ENCODE measurements around the gene TMEM271.

The TMEM271 gene, protein sequence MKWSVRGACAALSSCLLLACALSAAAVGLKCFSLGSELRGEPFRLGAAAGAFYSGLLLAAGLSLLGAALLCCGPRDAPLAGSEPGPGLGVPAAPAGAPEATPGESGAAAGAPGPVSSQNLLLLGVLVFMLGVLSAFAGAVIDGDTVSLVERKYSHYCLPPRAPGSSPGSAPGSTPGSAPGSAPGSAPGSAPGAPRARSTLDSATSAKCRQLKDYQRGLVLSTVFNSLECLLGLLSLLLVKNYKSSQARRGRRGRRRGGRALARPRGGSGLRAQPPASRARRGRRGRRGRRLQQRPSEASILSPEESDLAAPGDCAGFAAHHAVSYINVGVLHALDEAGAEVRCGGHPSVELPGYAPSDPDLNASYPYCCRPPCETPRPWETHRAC

DNA sequence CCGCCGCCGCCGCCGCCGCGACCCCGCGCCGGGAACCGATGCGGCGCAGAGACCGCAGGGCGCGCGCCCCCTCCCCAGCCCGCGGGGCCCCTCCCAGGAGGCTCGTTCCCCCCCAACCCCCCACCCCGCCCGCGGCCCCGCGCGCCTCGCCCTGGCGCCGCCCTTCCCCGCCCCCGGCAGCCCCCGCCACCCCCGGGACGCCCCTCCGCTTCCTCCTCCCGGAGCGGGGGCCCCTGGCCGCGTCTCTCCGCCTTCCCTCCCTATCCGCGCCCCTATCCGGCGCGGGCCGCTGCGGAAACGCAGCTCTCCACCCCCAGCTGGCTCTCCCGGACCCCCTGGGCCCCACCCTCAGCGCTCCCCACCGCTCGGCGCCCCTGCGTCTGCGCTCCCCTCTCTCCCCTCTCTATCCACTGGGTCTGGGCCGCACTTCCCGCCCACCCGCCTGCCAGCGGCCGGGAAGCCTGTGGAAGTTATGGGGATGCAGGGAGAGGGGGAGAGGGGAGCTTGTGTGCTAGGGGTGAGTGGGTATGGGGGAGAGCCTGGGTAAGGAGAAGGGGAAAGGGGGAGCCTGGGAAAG, at the start of gene TMEM271:
TMEM271 (minus strand) TSS at position 51 of the 577 bp plus-strand sequence. CDS start 233 bp downstream, outside the sequence.
- no peak for DNase-seq

DNA sequence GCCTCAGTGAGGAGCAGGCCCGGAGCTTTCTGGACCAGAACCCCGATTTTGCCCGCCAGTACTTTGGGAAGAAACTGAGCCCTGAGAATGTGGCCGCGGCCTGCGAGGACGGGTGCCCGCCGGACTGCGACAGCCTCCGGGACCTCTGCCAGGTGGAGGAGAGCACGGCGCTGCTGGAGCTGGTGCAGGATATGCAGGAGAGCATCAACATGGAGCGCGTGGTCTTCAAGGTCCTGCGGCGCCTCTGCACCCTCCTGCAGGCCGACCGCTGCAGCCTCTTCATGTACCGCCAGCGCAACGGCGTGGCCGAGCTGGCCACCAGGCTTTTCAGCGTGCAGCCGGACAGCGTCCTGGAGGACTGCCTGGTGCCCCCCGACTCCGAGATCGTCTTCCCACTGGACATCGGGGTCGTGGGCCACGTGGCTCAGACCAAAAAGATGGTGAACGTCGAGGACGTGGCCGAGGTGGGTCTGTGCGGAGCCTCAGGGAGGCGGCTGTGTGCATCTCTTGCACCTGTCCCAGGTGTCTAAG, 49.6 kb upstream of the TMEM271 start:
- DNase-seq: no peak

DNA sequence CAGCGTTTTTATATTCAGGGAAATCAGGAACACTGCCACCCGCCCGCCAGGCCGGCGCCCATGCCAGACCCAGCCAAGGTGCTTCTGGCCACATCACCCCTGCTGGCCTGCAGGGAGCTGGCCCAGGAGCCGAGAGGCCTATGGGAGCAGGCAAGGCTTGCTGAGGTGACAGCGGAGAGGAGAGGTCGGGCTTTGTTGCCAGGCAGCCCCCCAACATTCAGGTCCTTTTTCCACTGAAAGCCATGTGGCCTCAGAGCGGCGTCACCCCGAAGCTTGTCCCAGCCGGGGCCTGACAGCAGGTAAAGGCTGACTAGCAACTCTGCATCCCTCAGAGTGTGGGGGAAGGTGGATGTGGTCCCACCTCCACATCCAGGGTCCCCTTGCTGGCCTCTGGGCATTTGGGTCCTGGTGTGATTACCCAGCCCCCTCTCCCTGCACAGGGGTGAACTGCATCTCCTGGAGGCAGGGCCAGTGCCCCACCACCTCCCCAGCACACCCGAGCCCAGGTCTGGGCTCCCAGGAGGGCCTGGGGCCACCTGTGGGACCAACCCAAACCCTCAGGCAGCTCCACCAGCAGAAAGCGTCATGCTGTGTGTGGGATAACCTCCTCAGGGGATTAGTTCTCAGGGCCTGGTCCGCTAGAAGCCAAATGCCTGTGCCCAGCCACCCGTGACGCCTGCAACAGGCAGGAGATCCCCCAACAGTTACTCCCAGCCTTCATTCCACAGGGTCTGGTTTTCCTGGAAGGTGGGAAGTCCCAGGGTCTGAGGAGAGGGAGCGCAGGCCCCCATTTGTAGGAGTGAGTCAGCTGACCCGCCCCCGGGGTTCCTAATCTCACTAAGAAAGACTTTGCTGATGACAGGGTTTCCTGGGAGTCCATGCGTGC, 48.9 kb upstream of the TMEM271 start, which contains the start of gene PDE6B:
PDE6B (plus strand) TSS at position 869 of the 886 bp plus-strand sequence. CDS start 54 bp downstream, outside the sequence.
- no peak for DNase-seq

DNA sequence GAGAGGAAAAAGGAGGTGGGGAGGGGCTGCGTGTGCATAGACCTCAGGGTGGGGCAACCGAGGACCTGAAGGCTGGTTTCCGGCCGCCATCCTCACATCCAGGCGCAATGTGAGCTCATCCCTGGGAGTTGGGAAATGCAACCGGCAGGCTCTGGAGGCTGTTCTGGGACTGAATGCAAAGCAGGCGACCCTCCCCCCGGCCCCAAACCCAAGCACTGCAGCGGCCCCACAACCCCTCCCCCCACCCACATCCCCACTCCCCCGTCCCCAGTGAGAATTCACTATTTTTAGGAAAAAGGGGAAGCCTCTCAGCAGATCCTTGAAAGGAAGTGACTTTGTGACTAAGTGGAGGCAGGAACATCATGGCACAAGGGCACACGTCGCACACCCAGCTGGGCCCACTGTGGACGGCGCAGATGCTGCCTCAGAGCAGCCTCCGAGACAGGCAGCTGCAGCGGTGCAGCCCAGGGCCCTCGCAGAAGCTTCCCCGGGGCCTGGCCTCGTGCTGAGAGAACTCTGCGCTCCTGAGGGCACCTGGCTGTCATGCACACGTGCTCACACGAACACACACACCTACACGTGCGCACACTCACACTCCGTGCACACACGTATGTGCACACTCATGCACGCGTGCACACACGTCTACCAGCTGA, 47.9 kb upstream of the TMEM271 start:
- DNase-seq: no peak

DNA sequence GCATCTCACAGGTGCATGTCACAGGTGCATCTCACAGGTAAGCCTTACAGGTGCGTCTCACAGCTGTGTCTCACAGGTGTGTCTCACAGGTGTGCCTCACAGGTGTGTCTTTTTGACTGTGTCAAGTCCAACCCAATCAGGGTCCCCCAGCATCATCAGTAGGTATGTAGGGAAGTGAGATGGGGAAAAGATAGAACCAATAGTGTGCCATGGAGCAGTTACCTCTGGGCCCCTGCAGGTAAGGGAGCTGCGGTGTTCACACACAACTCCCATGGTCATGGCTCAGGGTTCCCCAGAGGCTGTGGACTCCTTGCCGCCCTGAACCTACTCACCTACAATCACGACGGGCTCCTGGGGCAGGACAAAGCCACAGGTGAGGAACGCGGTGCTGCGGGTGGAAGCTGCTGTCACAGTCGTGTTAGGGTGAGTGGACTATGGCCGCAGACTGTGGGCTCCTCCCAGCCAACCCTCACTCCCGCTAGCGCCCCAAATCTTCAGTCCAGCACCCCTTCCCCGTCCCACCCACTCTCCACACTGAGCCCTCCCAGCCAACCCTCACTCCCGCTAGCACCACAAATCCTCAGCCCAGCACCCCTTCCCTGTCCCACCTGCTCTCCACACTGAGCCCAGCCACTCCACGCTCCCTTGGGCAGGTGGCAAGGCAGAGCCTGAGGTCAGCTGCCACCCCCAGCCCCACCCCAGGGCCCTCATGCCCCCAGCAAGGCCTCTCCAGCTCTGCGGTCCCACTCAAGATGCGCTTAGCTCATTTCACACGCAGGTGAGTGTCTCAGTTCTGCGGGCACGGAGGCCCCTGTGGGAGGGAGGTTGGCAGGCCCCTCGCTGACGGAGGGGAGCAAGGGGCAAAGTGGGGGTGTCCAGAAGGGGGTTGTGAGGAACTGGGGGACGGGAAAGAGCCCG, 47.2 kb upstream of the TMEM271 start:
- no peak for DNase-seq

DNA sequence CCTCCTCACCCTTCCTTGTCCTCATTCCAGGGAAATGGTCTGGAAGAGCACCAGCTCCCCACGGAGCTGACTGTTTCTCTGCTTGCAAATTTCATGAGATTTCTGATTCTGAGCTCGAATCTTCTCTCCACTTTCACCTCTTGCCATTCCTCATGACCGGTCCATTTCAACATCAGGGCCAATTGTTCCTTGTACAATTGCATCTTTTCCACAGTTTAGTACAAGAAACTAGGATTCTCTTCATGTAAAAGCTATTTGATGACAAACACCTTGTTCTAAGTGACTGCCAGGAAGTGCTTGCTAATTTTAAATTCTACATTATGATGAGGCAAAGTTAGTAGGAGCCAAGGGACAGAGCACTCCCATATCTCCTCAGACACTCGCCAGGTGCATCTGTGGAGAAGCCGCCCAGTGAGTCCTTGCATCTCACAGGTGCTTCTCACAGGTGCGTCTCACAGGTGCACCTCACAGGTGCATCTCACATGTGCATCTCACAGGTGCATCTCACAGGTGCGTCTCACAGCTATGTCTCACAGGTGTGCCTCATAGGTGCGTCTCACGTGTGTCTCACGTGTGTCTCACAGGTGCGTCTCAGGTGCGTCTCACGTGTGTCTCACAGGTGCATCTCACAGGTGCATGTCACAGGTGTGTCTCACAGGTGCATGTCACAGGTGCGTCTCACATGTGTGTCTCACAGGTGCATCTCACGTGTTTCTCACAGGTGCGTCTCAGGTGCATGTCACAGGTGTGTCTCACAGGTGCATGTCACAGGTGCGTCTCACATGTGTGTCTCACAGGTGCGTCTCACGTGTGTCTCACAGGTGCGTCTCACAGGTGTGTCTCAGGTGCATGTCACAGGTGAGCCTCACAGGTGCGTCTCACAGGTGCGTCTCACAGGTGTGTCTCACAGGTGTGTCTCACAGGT, 46.2 kb upstream of the TMEM271 start:
- no peak for DNase-seq

DNA sequence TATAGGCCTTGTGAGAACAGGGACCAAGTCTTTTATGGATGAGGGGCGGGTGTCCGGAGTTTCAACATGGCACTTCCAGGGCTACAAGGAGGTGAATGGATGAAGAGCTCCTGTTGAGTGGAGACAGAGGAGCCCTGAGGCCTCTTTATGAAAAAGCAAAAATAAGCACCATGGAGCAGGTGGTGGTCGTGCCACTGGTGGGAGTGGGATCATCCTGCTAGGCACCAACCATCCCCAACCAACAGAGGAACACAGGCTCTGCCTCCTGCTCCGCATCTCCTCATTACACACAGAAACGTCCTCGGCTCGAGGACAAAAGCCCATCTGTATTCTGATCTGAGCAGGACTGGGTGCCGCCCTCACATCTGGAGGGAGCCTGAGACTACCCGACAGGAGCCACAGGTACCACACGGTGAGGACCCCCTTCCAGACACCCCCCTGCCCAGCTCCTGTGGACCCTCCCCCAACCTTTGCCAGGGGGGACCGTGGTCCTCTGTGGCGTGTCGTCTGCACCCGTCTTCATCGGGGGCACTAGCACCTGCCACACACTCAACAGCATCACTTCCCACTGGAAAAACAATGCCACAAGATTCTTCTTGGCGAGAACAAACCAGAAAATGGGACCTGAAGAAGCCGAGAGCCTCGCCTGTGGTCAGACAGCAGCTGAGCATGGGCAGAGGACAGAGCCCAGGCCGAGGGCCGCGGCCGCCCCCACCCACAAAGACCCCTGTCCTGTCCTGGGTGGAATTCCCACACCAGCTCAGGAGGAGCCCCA, 45.4 kb upstream of the TMEM271 start:
- no peak for DNase-seq

DNA sequence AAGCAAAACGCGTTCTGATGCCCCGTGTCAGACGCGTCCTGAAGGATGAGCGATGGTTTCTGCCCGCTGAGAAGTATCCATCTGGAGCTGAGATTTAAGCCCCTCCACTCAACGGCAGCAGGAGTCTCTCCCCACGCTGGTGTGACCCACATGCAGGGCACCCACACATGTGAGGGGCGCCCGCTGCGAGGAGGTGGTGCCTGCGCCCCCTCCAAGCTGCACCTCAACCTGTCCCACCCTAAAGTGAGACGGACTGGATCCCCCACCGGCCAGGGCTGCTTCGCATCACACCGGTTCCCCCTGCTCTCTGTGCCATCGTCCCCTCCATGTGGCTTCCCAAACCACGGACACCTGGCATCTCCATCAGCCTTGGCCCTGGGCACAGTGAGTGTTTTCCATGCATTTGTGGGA, 44.8 kb upstream of the TMEM271 start:
- no peak for DNase-seq

DNA sequence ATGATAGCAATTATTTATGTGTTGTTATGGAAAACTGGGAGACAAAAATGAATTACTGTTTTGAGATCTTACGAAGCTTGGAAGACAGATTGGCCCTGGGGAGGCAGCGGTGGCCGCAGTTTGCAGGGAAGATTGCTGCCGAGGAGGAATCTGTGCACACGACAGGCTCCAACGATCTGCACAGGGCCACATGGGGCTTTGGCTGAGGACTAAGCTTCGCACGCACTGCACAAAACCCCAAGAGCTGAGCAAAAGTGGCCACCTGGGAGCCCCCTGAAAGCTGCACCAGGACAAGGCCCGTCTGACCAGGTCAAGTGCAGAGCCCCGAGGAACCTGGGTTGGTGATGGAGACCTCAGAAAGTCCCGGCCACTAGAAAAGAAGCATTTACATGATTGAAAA, 44.1 kb upstream of the TMEM271 start:
- DNase-seq: no peak

DNA sequence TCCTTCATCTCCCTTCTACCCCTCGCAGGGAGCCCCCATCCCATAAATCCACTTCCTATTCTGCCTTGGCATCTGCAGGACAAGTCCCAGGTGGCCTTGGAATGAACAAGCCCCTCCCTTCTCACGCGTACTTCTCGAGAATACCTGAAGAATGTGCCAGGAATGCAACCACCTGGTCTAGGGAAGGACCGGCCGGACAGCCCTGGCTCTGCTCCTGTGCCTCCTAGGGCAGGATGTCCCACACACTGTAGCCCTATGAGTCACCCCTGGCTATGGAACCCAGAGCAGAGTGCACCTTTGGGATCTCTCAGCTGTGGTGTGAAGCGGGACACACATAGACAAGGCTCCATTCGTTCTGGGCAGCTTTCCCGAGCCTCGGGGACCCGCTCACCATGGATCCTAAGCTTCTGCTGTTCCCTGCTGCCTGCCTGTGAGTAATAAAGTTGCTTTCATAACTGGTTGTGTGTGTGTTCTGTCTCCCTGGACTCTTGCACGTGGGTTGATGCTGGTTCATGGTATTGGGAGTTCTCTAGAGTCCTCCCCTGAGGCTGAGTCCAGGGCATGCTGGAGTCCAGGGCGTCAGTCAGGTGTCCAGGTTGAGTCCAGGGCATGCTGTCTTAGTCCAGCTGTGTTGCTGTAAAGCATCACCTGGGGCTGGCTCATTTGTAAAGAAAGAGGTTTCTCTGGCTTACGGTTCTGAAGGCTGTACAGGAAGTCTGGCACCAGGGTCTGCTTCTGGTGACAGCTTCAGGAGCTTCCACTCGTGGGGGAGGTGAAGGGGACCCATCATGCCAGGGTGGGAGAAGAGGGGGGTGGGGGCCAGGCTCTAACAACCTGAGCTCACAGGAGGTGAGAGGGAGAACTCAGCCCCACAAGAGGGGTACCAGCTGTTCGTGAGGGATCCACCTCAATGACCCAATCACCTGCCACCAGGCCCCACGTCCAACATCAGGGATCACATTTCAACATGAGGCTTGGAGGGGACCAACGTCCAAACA, 41.8 kb upstream of the TMEM271 start:
- no peak for DNase-seq

DNA sequence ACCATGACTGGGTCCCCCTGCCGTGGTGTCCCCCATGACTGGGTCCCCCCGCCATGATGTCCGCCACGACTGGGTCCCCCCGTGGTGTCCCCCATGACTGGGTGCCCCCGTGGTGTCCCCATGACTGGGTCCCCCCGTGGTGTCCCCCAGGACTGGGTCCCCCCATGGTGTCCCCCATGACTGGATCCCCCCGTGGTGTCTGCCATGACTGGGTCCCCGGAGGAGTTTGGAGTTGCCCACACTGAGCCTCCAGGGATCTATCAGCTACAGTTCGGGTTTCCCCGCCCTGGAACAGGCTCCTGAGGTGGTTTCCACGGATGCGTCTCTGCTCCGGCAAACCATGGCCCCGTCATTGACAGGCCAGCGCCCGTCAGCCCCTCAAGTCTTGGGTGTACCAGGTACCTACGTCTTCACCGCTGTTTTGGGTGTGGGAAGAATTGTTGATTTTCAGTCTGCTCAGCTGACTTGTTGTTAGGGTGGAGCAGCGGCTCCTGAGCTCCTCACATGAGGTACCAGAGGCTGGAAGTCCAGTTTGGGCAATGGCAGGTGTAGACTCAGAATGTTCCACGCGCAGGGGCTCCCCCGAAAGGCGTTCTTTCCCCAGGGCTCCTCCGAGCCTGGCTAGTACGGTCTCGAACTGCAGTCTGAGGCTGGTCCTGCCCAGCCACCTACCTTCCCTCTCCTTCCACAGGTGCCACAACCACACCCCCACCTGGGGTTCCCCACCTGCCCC, 41.0 kb upstream of the TMEM271 start:
- DNase-seq: no peak

DNA sequence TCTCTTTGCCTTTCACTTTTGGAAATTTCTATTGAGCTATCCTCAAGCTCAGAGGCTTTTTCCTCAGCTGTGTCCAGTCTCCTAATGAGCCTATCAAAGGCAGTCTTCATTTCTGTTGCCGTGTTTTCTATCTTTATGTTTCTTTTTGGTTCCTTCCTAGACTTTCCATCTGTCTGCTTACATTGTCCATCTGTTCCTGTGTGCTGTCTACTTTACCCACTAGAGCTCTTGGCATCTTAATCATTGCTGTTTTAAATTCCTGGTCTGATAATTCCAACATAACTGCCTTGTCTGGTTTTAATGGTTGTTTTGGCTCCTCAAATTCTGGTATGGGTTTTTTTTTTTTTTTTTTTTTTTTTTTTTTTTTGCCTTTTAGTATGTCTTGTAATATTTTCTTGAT, 40.0 kb upstream of the TMEM271 start:
- DNase-seq: no peak

DNA sequence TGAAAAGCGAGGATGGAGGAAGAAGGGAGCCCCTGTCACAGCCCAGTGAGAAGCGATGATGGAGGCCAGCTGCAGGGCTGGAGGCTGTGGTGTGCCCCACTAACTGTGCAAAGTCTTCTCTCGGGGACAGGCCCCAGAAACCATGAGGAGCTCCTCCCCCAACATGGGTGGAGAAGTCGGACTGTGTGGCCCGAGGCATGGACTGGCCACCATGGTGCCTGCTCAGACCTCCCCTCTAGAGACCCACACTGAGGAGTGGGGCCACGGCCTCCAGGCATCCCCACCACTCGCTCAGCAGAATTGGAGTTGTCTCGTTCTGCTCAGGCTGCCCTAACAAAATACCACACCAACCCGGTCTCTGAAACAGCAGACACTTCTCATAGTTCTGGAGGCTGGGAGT, 37.0 kb upstream of the TMEM271 start:
- DNase-seq: no peak

DNA sequence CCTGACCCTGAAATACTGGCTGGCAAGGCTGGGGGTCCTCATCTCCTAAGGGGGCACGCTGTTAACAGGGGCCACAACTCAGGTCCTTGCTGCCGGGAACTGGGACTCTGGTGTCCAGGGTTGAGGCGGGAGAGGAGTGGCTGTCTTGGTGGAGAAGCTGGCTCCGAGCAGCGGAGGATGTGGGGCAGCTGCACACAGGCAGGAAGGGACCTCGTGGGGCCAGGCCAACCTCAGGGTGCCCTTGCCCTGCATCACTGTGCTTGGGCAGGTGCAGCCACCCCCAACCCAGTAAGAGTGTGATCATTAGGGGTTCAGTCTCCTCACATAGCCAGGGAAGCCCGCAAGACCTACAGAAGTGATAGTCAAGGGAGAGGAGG, 36.6 kb upstream of the TMEM271 start:
- DNase-seq: no peak

DNA sequence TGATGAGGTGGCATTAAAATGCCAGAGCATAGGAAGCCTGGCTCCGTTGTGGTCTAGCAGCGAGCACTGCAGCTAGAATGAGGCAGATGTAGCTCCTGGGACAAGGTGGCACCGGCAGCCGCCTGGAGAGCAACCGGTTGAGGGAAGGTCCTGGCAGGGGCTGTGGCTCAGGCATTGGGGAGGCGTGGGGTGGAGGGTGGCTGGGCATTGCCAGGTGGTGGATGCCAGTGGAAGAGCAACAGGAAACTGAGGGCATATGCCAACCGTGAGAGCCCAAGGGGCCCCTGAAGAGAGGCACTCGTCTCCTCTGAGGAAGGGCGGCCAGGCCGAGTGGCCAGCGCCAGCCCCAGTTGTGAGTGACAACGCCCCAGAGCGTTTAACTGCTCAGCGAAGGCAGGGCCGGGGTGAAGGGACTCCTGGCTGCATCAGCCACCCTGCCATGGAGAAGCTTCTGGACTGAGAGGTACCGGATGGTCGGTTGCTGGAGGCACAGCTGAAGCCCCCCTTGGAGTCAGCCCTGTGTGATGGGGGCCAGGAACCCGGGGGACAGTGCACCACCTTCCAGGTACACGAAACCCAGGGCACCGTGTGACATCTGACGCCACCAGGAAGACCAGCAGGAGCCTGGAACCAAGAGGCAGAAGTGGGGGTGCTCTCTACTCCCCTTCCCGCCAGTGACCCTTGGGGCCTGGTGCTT, 36.1 kb upstream of the TMEM271 start:
- no peak for DNase-seq

DNA sequence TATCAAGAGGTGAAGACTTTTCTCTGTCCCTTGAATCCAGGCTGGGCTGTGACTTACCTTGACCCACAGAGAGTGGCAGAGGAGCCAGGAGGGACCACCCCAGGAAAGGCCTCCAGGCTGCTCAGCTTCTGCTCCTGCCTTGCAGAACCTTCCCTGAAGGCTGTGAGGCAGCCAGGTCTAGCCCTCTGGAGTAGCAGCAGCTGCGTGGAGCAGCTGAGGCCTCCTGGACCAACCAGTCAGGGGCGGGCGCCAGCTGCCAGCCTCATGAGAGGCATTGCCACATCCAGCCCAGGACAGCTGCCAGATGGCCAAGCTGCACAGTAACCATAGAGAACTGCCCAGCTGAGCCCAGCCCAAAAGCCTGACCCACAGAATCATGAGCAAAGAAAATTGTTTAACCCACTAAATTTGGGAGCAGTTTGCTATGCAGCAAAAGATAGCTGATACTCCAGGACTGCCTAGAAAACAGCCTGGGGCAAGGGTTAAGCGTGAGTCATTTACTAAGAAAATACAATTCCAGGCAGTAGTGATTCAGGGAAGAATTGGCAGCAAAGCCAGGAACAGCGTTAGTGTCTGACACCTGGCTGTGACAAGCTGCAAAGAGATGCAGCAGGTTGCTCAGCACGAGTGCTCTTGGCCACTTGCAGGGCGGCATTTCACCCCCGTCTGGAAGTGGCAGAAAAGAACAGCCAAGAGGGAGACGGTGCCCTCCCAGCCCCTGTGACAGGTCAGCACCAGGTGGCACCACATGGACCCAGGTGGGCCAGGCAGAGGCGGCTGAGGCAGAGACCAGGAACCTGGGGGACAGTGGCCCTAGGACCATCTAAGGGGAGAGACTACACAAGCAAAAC, 34.5 kb upstream of the TMEM271 start:
- no peak for DNase-seq

Data from CD4-positive, alpha-beta T cell treated with Interleukin-4 for 4 hours (primary cell).